Astrocyte of the cerebellum (primary cell): Measurements from ENCODE around the gene UBE2D1.

Source experiments
- DNase-seq: peaks from one replicate; pipeline ENCODE4 v3.0.0-alpha.2; 2011; ENCODE audit warnings: low read depth
- H3K4me3 ChIP-seq: 2 replicates; pipeline ENCODE4 v1.5.1; 2011; ENCODE audit warnings: mild to moderate bottlenecking, low read depth, low read length, moderate library complexity
- in situ Hi-C: cut with HindIII; loops from 2 replicates; pipeline ENCODE4 v1.10.0; 2017; ENCODE audit warnings: low sequenced_read_pairs
- TF ChIP-seq, protein P1 (sequence below): IDR thresholded peaks from 2 replicates; pipeline ENCODE4 v1.5.1; 2012; ENCODE audit warnings: low read length, low read depth, moderate library complexity, mild to moderate bottlenecking; ENCODE audit errors: missing control alignments

UBE2D1 gene

DNA sequence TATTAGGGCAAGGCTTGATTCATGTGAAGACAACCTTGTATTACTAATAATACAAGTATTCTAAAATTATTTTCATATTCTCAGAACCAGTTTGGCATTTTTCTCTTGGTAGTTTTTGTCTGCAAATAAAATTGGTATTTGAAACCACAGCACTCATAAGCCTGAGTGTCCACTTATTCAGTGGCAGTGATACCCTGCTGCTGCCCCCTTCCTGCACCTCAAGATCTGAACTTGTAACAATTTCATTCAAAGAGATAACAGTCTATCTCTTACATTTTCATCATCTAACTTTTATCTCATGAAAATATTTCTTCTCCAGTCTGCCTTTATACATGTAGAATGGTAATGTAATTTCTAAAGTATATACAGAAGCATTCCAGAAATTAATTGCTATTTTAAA, 59.7 kb downstream of the UBE2D1 start:
- no peak overlapping the region for H3K4me3 ChIP-seq
- in situ Hi-C loops, result no loop called here
- TF ChIP-seq, protein P1, sequence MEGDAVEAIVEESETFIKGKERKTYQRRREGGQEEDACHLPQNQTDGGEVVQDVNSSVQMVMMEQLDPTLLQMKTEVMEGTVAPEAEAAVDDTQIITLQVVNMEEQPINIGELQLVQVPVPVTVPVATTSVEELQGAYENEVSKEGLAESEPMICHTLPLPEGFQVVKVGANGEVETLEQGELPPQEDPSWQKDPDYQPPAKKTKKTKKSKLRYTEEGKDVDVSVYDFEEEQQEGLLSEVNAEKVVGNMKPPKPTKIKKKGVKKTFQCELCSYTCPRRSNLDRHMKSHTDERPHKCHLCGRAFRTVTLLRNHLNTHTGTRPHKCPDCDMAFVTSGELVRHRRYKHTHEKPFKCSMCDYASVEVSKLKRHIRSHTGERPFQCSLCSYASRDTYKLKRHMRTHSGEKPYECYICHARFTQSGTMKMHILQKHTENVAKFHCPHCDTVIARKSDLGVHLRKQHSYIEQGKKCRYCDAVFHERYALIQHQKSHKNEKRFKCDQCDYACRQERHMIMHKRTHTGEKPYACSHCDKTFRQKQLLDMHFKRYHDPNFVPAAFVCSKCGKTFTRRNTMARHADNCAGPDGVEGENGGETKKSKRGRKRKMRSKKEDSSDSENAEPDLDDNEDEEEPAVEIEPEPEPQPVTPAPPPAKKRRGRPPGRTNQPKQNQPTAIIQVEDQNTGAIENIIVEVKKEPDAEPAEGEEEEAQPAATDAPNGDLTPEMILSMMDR, result no peak
- DNase-seq, result no peak

DNA sequence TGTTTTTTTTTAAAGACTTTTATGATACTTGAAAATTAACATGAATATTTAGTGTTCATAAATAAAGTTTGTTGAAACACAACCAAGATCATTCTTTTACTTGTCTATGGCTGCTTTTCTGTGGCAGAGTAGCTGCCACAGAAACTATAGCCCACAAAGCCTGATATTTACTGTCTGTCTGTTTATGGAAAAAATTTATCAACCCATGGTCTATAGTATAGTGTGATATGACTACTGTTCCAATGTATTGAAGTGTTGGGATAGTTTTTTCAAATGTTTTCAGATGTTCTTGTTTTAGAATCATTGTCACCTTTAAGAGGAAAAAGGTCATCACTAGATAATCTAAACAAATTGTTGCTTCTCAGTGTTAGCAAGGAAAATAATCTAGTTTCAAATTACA, 61.3 kb downstream of the UBE2D1 start:
- in situ Hi-C loops, result no loop called here
- no peak overlapping the region for H3K4me3 ChIP-seq
- TF ChIP-seq, protein P1, result no peak
- no peak for DNase-seq

DNA sequence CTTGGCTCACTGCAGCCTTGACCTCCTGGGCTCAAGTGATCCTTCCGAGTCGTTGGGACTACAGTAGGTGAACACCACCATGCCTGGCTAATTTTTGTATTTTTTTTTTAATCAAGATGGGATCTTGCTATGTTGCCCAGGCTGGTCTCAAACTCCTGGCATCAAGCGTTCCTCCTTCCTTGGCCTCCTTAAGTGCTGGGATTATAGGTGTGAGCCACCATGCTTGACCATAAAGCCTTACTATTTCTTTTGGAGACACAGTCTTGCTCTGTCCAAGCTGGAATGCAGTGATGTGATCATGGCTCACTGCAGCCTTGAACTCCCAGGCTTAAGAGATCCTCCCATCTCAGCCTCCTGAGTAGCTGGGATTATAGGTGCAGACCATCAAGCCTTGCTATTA, 63.0 kb downstream of the UBE2D1 start:
- in situ Hi-C loops, result no loop called here
- TF ChIP-seq, protein P1, result no peak
- H3K4me3 ChIP-seq, result no peak overlapping the region
- no peak for DNase-seq

DNA sequence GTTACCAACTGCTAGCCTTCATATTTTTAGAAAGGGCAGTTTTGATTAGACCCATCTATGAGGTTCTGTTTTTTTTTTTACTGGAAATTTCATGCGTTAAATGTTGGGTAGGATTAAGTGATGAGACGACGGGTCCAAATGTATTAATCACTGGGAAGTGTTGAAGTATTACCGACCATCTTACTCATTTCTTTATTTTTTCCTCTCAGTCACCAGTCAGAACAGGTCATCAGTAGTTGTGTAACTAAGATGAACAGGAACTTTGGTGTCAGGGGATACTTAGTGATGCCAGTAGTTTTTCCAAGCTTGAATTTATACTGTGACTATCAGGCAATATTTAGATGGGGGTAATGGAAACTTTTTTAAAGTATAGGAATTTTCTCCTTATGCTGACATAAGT, 64.6 kb downstream of the UBE2D1 start:
- TF ChIP-seq, protein P1, result no peak
- H3K4me3 ChIP-seq, result no peak overlapping the region
- no peak for DNase-seq
- in situ Hi-C loops, result no loop called here

DNA sequence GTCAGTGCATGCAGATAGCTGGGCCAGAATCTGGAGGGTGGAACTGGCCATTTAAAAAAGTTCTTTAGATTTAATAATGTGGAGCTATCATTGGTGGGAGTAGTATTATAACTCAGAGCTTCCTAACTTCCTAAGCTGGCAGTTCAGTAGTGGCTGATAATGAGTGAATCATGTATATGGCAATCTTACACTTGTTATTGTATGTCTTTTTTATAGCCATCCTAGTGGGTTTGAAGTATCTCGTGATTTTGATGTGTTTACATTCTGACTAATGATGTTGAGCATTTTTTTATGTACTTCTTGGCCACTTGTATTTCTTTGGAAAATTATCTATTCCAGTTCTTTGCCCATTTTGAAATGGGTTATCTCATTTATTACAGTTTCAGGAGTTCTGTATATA, 65.8 kb downstream of the UBE2D1 start:
- DNase-seq, result no peak
- in situ Hi-C loops, result no loop called here
- TF ChIP-seq, protein P1, result no peak
- no peak overlapping the region for H3K4me3 ChIP-seq

DNA sequence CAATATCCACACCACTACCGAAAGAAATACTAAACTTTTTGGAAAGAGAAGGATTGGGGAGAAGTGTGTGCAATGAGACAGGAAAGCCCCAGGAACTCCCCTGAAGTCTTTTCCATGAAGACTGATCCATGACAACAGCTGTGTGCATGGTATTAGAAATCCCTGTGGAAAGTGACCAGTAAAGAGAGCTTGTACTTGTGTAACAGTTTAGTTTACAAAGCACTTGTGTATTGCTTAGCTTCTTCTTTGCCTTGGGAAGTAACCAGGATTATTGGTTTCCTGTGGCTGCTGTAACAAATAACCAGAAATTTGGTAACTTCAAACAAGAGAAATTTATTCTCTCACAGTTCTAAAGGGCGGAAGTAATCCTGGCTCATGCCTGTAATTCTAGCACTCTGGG, 69.2 kb downstream of the UBE2D1 start:
- no peak for DNase-seq

More for the DNA sequence above, 69.2 kb downstream of the UBE2D1 start:
- in situ Hi-C loops, result no loop called here
- no peak overlapping the region for H3K4me3 ChIP-seq
- TF ChIP-seq, protein P1, result no peak
